NCI-H345 treated with DMSO at 0.1 percent for 48 hours (cell line): ENCODE data around the gene VPS35L.

Experiments used
- DNase-seq: peaks from one replicate; lab custom pipeline; 2025; ENCODE audit not compliant: unreplicated experiment; lab: John Stamatoyannopoulos, UW

VPS35L gene

DNA sequence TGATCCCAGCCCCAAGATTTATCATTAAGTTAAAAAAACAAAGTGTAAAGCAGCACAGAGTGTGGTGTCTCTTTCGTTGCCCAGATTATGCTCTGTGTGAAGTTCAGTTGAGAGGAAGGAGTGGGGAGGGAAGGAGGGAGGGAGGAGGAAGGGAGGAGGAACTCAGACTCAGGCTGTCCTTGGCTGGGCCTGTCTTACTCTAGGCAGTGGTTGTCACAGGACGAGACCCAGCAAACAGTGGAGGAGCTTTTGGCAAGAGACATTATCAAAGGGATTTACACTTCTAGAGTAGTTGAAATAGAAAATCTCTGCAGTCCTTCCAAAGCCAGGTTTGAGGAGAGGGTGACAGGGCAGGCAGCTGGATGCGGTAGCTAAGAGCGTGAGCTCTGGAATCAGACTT lies 134.7 kb downstream of the VPS35L start:
- no peak for DNase-seq

DNA sequence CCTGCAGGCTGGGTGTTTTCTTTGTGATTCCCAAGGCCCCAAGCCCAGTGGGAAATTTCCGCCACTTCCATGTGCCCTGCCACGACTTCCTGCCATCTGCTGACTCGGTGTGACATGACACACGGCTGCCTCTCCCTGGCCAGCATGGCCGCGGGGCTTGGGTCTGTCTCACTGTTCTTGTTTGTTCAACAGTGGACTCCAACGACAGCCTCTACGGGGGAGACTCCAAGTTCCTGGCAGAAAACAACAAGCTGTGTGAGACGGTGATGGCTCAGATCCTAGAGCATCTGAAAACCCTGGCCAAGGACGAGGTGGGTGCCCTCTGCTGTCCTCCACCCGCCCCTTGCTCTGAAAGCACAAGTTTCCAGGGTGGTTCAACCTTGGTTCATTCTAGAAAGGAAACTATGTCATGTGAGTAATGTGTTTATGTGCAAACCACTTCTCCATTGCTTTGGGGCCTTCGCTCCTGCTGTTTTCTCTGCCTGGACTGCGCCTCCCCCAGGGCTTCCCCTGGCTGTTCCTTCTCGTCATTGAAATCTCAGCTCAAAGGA lies 135.7 kb downstream of the VPS35L start:
- no peak for DNase-seq

DNA sequence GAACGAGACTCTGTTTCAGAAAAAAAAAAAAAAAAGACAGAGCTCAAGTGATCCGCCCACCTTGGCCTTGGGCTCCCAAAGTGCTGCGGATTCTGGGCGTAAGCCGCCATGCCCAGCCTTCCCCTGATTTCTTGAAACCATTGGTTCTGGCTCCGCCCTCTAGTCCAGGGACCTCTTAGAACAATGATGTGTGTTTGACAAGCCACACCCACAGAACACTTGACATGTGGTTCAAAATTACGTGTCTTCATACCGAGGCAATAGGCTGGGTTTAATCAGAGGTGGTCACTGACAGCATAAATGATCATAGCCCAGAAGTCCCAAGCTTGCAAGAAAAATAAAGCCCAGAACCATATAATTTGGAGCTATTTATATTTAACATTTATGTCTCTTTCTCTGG lies 139.5 kb downstream of the VPS35L start:
- DNase-seq: no peak

DNA sequence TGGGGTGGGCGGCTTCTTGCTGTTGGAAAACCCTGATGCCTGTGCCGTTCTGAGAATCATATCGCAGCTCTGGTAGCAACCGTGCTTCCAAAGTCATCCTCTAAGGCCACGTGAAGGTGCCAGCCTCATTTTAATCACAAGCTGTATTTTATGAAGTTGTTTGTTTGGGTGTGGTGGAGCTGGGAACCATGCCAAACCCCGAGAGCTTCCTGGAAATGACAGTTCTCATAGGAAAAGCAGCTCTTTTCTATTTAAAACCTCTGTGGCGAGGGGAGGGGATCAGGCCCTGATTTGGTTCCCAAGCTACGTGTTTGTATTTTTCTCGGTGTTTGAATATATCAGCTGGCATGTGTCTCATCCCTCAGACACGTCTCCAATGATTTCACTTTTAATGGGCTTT lies 140.8 kb downstream of the VPS35L start:
- peak; percentile 83 for DNase-seq

DNA sequence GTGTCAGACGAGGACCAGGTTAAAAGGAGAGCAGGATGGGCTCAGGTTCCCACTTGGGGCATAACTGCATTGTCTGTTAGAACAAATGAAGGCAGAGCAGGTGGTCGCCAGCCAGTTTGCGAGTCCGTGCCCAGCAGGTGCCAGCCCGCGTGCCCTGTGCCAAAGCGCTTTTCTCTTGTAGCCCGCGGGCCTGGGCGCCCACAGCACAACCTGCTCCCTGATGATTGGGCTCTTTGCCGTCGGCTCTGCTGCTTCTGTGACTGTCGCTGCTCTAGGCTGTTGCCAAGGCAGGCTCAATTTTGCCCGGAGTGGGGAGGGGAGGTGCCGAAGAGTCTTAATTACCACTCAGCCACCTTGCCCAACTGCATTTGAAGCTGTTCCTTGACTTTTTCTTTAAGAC lies 141.5 kb downstream of the VPS35L start:
- peak; percentile 76 for DNase-seq

DNA sequence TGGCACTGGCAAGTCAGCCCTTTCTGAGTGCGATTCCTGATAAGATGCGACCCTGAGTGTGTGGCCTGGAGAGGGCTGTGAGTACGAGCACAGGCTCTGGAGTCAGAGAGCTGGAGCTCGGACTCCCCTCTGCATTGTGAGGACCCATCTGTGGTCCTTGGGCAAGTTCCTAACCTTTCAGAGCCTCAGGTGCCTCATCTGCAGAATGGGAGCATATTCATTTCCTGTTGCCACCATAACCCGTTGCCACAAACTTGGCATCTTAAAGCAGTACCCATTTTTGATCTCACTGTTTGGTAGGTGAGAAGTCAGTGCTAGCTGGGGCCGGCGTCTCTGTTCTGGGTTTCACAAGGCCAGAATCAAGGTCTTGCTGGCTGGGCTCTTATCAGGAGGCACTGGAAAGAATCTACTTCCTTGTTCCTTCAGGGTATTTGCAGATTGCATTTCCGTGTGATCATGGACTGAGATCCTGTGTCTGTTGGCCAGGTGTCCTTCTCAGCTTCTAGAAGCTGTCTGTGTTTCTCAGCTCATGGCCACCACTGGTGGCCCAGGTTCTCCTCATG lies 142.3 kb downstream of the VPS35L start:
- no peak for DNase-seq

DNA sequence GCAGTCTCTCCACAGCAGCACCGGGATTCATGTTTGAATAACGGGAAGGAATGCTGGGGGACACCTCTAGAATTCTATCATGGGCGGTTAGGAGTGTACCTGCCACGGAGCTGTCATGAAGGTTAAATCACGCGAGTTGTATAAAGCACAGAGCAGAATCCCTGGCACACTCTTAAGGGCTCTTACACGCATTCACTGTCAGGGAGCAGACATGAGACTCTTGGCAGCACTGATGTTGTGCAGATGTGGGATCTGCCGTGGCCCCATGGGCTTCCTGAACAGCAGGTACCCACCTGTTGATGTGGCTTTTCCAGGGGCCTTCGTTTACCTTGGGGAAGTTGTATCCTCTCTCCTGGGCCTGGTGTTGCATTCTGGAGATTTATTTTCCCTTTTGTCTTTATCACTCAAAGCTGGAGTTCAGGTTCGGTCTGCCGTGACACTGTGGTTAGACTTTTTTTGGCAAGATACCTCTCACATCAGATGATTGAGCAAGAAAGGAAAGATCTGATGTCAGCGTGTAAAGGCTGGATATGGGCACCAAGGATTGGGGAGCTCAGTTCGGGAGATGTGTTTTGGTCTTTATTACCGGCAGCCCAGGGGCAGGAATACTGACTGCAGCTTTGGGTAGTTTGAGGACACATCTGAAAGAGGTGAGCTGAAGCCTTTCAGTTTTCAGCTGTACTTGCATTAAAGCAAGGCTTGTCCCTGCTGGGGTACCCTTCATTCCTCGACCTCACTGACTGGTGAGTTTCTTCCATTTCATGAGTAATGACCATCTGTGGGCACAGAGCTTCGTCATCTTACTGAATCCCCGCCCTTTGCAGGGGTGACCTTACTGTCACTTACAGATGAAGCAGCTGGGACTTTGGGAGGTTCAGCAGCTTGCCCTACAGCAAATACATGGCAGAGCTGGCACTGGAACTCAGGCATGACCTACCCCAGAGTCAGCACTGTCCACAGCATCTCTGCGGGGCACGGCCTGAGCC lies 143.3 kb downstream of the VPS35L start:
- no peak for DNase-seq

DNA sequence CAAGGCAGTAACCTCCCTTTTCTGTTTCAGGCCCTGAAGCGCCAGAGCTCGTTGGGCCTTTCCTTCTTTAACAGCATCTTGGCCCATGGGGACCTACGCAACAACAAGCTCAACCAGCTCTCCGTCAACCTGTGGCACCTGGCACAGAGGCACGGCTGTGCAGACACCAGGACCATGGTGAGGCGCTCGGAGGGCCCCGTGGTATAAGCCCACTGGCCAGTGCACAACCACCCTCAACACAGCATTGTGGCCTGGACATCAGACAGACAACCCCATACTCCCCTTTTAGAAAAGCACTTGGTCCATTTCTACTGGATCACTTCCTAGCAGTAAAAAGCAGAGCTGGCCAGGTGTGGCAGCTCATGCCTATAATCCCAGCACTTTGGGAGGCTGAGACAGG lies 144.0 kb downstream of the VPS35L start:
- DNase-seq: no peak

DNA sequence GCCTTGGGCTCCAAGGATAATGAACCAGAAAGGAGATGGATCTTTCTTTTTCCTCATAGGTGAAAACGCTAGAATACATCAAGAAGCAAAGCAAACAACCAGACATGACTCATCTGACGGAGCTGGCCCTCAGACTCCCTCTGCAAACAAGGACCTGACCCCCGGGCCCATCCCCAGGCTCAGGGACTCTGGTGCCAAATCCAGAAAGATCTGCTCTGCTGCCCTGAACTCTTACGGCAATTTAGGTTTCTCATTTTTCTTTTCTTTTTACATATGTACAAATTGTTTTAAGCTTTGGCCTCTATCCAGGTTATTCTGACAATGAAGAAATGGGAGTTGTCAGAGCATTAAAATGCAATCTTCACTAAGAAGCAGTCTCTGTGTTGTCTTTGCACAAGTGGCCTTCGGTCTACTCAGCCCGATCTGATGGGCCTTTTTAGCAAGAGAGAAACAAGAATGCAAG lies 144.8 kb downstream of the VPS35L start:
- no peak for DNase-seq

DNA sequence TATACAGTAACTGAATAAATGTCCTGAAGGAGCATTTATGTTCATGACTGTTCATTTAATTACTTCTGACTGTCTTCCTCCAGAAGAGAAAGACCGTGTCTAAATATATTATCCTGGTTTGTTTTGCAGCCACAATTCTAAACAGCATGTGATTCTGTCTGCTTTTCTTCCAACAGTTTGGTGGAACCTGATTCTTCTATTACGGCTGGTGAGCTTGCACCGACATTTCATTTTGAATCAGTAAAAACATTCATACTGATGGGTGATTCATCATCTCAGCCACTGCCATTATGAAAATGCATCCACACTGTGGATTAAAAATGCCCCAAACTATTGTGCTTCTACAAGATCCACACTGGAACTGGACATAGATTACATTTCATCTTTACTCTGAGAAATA lies 145.6 kb downstream of the VPS35L start:
- no peak for DNase-seq

DNA sequence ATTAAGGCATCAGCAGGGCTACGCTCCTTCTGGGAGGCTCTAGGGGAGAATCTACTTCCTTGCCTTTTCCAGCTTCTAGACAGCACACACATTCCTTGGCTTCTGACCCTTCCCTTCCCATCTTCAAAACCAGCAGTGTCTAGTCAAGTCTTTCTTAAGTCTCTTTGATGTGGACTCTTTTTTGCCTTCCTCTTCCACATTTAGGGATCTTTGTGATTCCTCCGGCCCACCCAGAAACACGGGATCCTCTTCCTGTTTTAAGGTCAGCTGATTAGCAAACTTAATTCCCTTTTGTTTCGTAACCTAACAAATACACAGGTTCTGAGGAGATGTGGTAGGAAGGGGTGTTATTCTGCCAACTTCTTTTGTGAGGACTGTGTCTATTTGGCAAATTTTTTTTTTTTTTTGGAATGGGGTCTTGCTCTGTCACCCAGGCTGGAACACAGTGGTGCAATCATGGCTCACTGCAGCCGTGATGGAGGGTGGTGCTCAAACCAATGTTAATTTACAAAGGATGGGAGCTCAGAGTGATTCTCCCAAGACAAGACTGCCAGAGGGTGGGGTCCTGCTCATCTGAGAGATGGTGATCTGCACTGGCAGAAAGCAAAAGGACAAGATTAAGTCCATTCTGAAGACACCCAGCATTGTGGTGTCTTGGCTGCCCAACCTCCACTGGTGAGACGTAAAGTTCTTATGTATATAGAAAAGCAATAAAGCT lies 147.8 kb downstream of the VPS35L start:
- DNase-seq: no peak

DNA sequence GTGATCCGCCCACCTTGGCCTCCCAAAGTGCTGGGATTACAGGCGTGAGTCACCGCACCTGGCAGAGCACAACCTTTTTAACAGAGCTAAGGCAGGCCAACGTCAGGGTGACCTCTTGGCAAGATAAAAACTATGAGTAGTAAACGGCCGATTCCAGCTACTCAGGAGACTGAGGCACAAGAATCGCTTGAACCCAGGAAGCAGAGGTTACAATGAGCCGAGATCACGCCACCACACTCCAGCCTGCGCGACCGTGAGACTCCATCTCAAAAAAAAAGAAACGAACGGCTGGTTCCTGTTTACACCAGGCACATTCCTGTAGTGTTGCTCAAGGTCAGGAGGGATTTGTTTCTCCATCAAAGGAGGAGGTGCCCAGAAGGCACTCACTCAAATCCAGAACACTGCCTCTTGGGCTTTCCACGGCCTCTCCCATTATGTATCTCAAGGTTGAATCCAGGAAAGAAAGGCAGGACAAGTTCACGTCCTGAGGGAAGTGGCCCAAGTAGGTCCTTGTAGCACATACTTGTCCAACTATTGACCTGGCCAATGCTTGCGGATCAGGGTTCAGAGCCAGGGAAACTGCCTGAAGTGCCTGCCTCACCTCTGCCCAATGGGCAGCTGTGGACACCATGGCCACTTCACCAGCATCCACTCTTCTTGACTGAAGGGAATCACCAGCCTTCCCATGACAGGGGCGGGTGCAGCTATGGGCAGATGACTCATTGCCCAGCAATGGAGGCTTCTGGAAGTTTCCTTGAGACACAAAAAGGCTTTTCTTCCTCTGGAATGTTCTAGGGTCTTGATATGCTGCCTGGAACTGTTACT lies 149.0 kb downstream of the VPS35L start:
- no peak for DNase-seq

DNA sequence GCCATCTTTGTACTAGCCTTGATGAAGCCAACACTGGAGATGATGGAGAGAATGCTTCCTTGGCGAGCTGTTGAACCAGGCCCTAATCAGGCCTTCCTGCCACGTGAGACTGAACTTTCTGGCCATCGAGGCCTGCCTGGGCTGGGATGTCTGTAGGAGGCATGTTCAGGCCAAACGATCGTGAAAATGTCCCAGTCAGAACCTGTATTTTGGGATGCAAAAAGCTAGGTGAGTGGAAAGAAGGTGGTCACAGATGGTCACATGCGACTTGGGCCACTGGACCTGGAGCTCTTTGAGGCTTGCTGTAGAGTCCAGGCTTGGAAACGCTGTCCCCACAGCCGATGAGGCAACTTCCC lies 149.6 kb downstream of the VPS35L start:
- no peak for DNase-seq

DNA sequence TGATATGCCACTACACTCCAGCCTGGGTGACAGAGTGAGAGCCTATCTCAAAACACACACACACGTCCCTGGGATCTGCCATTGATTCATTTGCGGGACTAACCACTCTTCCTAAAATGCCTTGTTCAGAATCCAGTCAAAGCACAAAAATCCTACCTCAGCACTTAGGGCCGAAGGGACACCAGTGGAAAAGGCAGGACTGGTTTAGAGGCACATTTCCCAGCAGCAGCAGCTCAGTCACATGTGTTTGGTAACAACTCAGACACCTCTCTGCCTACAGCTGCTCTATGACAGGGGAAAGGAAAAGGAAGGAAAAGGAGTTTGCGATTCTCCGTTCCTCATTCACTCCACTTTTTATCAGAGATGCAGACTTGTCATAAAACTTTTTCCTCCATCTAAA lies 150.3 kb downstream of the VPS35L start:
- no peak for DNase-seq

DNA sequence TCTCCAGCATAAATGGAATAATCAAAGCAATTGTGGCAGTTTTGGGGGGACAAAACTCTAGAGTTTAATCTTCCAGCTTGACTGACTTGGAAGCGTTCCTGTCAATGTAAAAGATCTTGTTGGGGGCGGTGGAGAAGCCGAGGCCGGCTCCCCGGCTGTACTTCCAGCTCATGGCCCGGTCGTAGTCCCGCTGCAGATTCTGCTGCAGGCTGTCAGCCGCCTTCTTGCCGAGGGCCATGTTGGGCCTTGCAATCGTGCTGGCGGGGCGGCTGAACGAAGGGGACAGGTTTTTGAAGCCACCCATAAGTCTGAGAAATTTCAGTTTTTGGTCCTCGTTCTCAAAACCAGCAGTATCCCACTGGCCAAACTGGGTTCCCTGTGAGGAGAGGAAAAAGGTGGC lies 151.3 kb downstream of the VPS35L start:
- no peak for DNase-seq

DNA sequence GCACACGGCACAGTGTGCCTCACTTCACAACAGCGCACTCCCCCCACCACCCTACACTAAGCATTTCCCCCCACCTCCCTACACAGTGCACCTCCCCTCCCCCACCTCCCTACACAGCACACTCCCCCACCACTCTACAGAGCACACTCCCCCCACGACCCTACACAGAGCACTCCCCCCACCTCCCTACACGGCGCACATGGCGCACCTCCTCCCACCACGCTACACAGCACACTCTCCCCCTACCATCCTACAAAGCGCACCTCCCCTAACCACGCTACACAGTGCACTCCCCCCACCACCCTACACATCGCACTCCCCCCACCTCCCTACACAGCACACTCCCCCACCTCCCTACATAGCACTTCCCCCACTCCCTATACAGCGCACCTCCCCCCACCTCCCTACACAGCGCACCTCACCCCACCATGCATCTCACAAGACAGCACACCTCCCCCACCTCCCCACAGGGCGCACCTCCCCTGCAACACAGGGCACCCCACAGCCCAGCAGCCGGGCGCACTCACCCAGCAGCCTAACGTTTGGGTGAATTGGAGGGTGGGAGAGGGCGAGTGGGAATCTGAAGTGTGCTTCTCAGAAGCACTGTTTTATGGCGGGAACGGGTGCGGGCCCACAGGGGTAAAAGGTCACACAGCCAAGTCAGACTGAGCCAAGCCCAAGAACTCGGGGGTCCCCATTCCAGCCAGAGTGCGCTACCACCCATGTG lies 152.2 kb downstream of the VPS35L start:
- no peak for DNase-seq

DNA sequence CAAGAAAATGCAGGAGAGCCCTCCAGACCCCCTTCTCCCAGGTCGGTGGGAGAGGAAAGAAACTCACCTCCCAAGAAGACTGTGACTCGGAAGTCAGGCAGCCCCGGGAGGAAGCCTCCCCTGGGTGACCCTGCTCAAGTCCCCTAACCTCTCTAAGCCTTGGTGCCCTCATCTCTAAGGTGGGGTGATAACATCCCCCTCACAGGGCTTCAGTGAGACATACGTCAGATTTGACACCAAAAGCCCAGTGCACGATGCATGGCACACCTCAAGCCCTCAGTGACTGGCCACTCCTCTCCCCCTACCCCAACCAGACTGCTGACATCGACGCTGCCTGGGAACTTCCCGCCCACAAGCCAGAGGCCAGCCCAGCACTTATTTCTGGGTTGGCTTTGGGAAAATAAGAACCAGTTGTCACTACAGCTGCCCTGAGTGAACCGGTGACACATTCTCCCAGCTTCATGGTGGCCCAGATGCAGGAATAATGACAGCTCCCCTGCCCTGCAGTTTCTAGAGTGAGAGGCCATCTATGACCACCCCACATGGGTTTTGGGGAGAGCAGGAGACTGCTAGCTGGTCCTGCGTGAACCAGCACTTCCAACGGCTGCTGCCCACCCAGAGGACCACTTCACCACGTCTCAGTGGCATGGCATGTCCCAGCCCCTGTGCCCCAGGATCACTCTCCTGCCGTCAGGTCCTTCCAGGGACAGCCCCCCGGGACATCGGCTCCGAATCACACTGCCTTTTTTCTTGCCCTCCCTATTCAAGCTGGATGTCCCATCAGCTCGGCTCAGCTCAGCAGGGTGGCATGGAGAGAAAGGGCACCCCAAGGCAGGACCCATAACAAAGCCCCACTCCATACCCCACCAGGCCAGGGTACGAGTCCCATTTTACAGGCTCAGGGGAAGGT lies 153.0 kb downstream of the VPS35L start:
- DNase-seq: no peak

DNA sequence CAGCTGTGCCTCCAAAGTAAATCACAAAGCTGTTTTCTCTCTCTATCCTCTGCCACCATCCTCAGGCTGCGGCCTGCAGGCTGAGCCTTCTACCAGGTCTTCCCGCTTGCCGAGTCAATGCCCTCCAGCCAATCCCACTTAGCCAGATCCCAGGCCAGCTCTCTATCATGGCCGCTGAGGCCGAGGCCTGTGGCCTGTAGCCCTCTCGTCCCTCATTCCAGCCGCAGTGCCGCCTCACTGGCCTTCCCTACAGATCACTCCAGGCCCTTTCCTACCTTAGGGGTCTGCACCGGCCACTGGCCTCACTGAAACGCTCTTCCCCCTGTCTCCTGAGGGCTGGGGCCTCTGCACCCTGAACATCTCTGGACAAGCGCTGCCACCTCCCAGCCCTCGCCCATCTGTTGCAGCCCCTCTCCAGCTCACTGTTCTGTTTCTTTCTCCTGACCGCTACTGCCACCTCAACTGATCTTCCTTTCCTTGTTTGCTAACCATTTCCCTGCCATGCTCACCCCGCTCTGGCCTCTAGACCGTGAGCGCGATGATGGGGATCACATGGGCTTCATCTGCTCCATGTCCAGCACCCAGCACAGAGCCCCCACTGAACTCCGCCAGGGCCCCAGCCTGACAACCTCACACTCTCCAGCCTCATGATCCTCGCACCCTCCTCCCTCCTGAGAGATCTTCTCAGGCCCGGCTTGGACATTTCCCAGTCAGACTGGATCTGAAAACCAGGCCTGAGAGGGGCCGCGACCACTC lies 154.1 kb downstream of the VPS35L start:
- no peak for DNase-seq
